GM12892 (cell line): ENCODE results near the gene SLC6A3.

Source experiments
- POLR2A ChIP-seq: IDR thresholded peaks from 2 replicates; pipeline ENCODE4 v1.6.1; 2011; ENCODE audit warnings: low read depth, low read length, control low read depth
- POLR2AphosphoS5 ChIP-seq: IDR thresholded peaks from 2 replicates; pipeline ENCODE4 v1.6.1; 2011; ENCODE audit warnings: low read depth, low read length, control low read depth

DNA sequence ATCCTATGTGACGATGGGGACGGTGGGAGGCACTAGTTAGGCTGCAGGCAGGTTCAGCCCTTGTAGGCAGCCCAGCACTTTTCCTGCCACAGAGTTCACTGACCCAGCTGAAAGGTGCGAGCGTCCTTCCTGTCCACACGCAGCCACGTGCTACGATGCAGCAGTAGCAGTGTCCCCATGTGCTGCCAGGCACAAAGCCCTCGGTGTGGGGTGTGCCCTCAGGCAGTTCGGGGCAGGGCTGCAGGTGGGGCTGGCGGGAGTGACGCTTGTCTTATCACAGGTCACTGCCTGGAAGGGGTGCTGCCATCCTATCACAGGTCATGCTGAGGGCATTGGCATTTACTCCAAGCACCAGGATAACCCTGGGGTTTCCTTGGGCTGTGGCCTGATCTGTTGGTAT is 53.5 kb downstream of the SLC6A3 start:
- no peak for TF ChIP-seq POLR2A
- no peak for TF ChIP-seq POLR2AphosphoS5
